Smooth muscle cell (in vitro differentiated cells): ENCODE measurements around the gene SLC25A11. TPM values are rescaled to one million over a fixed set of nuclear protein-coding genes. Genes with fewer than 3 reads are reported as not detected.

ENCODE experiments used
- DNase-seq: peaks from one replicate; lab custom pipeline; 2025; ENCODE audit not compliant: unreplicated experiment; lab: John Stamatoyannopoulos, UW
- H2AFZ ChIP-seq: fragments of 200-600 bp; sonication (generic); 2 replicates; pipeline ENCODE4 v1.6.0; 2016; ENCODE audit warnings: antibody characterized with exemption, low read depth, mild to moderate bottlenecking
- H3F3A ChIP-seq: fragments of 200-600 bp; sonication (generic); 2 replicates; pipeline ENCODE4 v1.6.0; 2017; ENCODE audit warnings: antibody characterized with exemption, low read depth
- H3K27ac ChIP-seq: fragments of 200-600 bp; sonication (generic); 2 replicates; pipeline ENCODE4 v1.5.1; 2016; ENCODE audit warnings: low read depth, mild to moderate bottlenecking
- H3K27me3 ChIP-seq: fragments of 200-600 bp; sonication (generic); 2 replicates; pipeline ENCODE4 v1.6.1; 2016; ENCODE audit warnings: low read depth, mild to moderate bottlenecking
- H3K36me3 ChIP-seq: fragments of 200-600 bp; sonication (generic); 2 replicates; pipeline ENCODE4 v1.5.1; 2016; ENCODE audit warnings: low read depth
- H3K4me1 ChIP-seq: fragments of 200-600 bp; sonication (generic); 2 replicates; pipeline ENCODE4 v1.5.1; 2016; ENCODE audit warnings: low read depth
- H3K4me2 ChIP-seq: fragments of 200-600 bp; sonication (generic); 2 replicates; pipeline ENCODE4 v1.6.0; 2016; ENCODE audit warnings: mild to moderate bottlenecking
- H3K4me3 ChIP-seq: fragments of 200-600 bp; sonication (generic); 2 replicates; pipeline ENCODE4 v1.5.1; 2016; ENCODE audit warnings: mild to moderate bottlenecking
- H3K79me2 ChIP-seq: fragments of 200-600 bp; sonication (generic); 2 replicates; pipeline ENCODE4 v1.6.0; 2016; ENCODE audit warnings: low read depth, mild to moderate bottlenecking
- H3K9ac ChIP-seq: fragments of 200-600 bp; sonication (generic); 2 replicates; pipeline ENCODE4 v1.6.0; 2016; ENCODE audit warnings: low read depth
- H3K9me3 ChIP-seq: fragments of 200-600 bp; sonication (generic); replicated peaks from 2 replicates; pipeline ENCODE4 v1.5.1; 2016; ENCODE audit warnings: low read depth
- H4K20me1 ChIP-seq: fragments of 200-600 bp; sonication (generic); 2 replicates; pipeline ENCODE4 v1.6.0; 2016; ENCODE audit warnings: low read depth
- WGBS: methylation state at CpG from one replicate; pipeline ENCODE4 v1.1.7; 2016; ENCODE audit warnings: low lambda C conversion rate; 5-methylcytosine and 5-hydroxymethylcytosine counted together
- polyA plus RNA-seq: library from polyadenylated mRNA; unstranded; fragments of >200 nt; fragmentation: Nextera tagmentation; extraction: Ambion mirVana; gene quantifications from 2 replicates; pipeline ENCODE4 v1.2.1, GENCODE V29; 2016
- total RNA-seq: library from RNA; depleted of rRNA; stranded (reverse); fragments of >200 nt; gene quantifications from 2 replicates; pipeline ENCODE4 v1.2.3, GENCODE V29; 2014
- TF ChIP-seq, protein P1 (sequence below): fragments of 200-600 bp; sonication (generic); IDR thresholded peaks from 2 replicates; pipeline ENCODE4 v1.5.1; 2017; ENCODE audit warnings: borderline replicate concordance, mild to moderate bottlenecking, antibody characterized with exemption; ENCODE audit not compliant: insufficient read depth, poor library complexity, severe bottlenecking

Gene SLC25A11
- total and polyA plus RNA-seq, 2 experiments from 2014 or later = 29.9 to 67.5 TPM

DNA sequence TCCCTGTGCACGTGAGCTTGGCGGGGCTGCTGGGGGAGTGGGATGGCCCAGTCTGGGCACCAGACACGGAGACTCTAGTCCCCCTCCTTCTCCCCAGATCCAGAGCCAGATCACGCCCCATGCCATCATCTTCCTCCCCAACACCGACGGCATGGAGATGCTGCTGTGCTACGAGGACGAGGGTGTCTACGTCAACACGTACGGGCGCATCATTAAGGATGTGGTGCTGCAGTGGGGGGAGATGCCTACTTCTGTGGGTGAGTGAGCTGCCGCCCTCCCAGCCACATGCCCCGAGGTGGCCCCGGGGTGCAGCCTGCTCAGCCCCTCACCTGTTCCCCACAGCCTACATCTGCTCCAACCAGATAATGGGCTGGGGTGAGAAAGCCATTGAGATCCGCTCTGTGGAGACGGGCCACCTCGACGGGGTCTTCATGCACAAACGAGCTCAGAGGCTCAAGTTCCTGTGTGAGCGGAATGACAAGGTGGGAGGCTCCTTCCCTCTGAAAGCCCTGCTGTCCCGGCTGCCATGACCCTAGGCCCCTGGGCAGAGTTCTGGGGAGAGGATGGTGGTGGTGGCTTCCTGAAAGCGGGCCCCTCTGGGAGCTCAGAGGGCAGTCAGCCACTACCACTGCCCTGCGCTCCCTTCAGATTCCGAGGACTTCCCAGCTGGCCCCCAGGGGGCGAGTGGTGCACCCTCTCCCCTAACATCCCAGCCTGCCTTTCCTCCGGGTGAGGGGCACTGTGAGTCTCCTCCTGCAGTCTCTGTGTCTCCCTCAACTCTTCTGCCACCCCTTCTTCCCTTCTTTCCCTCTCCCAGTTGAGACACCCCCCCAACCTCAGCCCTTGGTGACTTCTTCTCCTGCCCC lies 43.3 kb downstream of the SLC25A11 start:
- Histone ChIP-seq H3K9me3 (no peaks in the 10 kb centered on the region), H3K27me3 (no peaks in the 10 kb centered on the region), H3K79me2 (no peaks in the 10 kb centered on the region), H4K20me1 (no peaks in the 10 kb centered on the region), H3K36me3 (no peaks in the 10 kb centered on the region), H3K9ac (no peak overlapping the region), H2AFZ (no peak overlapping the region), H3K4me3 (no peak overlapping the region), H3K27ac (no peak overlapping the region), H3F3A (no peaks in the 10 kb centered on the region), H3K4me2 (no peak overlapping the region), H3K4me1 (no peaks in the 10 kb centered on the region)
- TF ChIP-seq, protein P1, sequence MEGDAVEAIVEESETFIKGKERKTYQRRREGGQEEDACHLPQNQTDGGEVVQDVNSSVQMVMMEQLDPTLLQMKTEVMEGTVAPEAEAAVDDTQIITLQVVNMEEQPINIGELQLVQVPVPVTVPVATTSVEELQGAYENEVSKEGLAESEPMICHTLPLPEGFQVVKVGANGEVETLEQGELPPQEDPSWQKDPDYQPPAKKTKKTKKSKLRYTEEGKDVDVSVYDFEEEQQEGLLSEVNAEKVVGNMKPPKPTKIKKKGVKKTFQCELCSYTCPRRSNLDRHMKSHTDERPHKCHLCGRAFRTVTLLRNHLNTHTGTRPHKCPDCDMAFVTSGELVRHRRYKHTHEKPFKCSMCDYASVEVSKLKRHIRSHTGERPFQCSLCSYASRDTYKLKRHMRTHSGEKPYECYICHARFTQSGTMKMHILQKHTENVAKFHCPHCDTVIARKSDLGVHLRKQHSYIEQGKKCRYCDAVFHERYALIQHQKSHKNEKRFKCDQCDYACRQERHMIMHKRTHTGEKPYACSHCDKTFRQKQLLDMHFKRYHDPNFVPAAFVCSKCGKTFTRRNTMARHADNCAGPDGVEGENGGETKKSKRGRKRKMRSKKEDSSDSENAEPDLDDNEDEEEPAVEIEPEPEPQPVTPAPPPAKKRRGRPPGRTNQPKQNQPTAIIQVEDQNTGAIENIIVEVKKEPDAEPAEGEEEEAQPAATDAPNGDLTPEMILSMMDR = no peak
- WGBS = 96% methylated on average over 27 of the region's 27 CpGs
- DNase-seq = no peak

DNA sequence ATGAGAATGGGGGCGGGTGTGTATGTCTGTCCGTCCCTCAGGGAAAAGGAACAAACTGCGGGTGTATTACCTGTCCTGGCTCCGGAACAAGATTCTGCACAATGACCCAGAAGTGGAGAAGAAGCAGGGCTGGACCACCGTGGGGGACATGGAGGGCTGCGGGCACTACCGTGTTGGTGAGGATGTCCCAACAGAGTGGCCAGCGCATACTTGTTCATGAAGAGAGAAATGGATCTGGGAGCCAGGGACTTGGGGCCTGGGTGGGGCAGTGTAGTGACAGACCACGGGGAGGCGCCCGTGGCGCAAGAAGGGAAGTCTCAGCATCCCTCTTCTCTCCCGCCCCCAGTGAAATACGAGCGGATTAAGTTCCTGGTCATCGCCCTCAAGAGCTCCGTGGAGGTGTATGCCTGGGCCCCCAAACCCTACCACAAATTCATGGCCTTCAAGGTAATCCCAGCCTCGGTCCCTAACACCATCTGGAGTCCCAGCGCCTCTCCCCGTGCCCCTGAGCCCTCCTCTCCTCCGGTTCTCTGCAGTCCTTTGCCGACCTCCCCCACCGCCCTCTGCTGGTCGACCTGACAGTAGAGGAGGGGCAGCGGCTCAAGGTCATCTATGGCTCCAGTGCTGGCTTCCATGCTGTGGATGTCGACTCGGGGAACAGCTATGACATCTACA lies 44.1 kb downstream of the SLC25A11 start:
- no peaks in the 10 kb centered on the region for H3K27me3 ChIP-seq
- H3K36me3 ChIP-seq = no peaks in the 10 kb centered on the region
- 80% methylated on average over 20 of the region's 27 CpGs for WGBS
- no peak overlapping the region for H2AFZ ChIP-seq
- TF ChIP-seq, protein P1 = no peak
- no peaks in the 10 kb centered on the region for H3K79me2 ChIP-seq
- no peak overlapping the region for H3K4me2 ChIP-seq
- no peak overlapping the region for H3K4me3 ChIP-seq
- no peaks in the 10 kb centered on the region for H3F3A ChIP-seq
- H3K9ac ChIP-seq = no peak overlapping the region
- H4K20me1 ChIP-seq = no peaks in the 10 kb centered on the region
- no peaks in the 10 kb centered on the region for H3K9me3 ChIP-seq
- no peak for DNase-seq
- no peaks in the 10 kb centered on the region for H3K4me1 ChIP-seq
- no peak overlapping the region for H3K27ac ChIP-seq

DNA sequence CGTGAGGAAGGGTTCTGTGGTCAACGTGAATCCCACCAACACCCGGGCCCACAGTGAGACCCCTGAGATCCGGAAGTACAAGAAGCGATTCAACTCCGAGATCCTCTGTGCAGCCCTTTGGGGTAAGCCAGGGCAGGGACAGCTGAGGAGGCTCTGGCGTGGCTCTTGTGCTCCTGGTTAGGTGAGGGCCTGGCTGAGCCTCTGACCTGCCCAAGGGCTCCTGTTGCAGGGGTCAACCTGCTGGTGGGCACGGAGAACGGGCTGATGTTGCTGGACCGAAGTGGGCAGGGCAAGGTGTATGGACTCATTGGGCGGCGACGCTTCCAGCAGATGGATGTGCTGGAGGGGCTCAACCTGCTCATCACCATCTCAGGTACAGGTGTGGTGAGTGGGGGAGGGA lies 44.7 kb downstream of the SLC25A11 start:
- TF ChIP-seq, protein P1 = no peak
- Histone ChIP-seq H2AFZ (no peak overlapping the region), H3K4me3 (no peak overlapping the region), H3K9me3 (no peaks in the 10 kb centered on the region), H3K79me2 (no peaks in the 10 kb centered on the region), H4K20me1 (no peaks in the 10 kb centered on the region), H3K36me3 (no peaks in the 10 kb centered on the region), H3K4me1 (no peaks in the 10 kb centered on the region), H3K27ac (no peak overlapping the region), H3F3A (no peaks in the 10 kb centered on the region), H3K4me2 (no peak overlapping the region), H3K27me3 (no peaks in the 10 kb centered on the region), H3K9ac (no peak overlapping the region)
- 94% methylated on average over 13 of the region's 13 CpGs for WGBS
- DNase-seq = no peak
